ENCODE results near the gene SDR42E2.
"Not testable (repeated sequence)": the region's sequence is repeated elsewhere in the genome, so short reads cannot be mapped to it uniquely, and the experiment has no call there.

The SDR42E2 gene

GRCh38 chr16:22161999-22162655 lies at the start of gene SDR42E2:
Gene SDR42E2, plus strand, starts transcription at chr16:22162506. Its CDS starts 3,077 bp downstream, at chr16:22165583.
- in situ Hi-C loops (cut with MboI; ENCODE audit: low pct_unique_long_range_greater_than_20kb, low sequenced_read_pairs), result no loop called here
- no peak for DNase-seq

- no peak for DNase-seq
- in situ Hi-C loops (cut with MboI; ENCODE audit: low pct_unique_long_range_greater_than_20kb, low sequenced_read_pairs), result no loop called here
Measured at GRCh38 chr16:22116095-22116700, 46.1 kb upstream of the SDR42E2 start.

GRCh38 chr16:22117609-22118008 lies 44.7 kb upstream of the SDR42E2 start:
- in situ Hi-C loops (cut with MboI; ENCODE audit: low pct_unique_long_range_greater_than_20kb, low sequenced_read_pairs), result no loop called here
- DNase-seq, result no peak

- in situ Hi-C loops (cut with MboI; ENCODE audit: low pct_unique_long_range_greater_than_20kb, low sequenced_read_pairs), result no loop called here
- DNase-seq, result no peak
Measured at GRCh38 chr16:22120440-22120839, 41.9 kb upstream of the SDR42E2 start.

- no peak for DNase-seq
- in situ Hi-C loops (cut with MboI; ENCODE audit: low pct_unique_long_range_greater_than_20kb, low sequenced_read_pairs), result no loop called here
Measured at GRCh38 chr16:22122239-22122638, 40.1 kb upstream of the SDR42E2 start.

GRCh38 chr16:22123146-22123545 lies 39.2 kb upstream of the SDR42E2 start:
- in situ Hi-C loops (cut with MboI; ENCODE audit: low pct_unique_long_range_greater_than_20kb, low sequenced_read_pairs), result no loop called here
- DNase-seq, result peak; percentile 65

- DNase-seq, result no peak
- in situ Hi-C loops (cut with MboI; ENCODE audit: low pct_unique_long_range_greater_than_20kb, low sequenced_read_pairs), result no loop called here
Measured at GRCh38 chr16:22123759-22124490, 38.4 kb upstream of the SDR42E2 start.

- no peak for DNase-seq
- in situ Hi-C loops (cut with MboI; ENCODE audit: low pct_unique_long_range_greater_than_20kb, low sequenced_read_pairs), result no loop called here
Measured at GRCh38 chr16:22124583-22125284, 37.6 kb upstream of the SDR42E2 start.

- no peak for DNase-seq
- in situ Hi-C loops (cut with MboI; ENCODE audit: low pct_unique_long_range_greater_than_20kb, low sequenced_read_pairs), result no loop called here
Measured at GRCh38 chr16:22126037-22126558, 36.2 kb upstream of the SDR42E2 start.

- in situ Hi-C loops (cut with MboI; ENCODE audit: low pct_unique_long_range_greater_than_20kb, low sequenced_read_pairs); DNase-seq: not testable (repeated sequence)
Measured at GRCh38 chr16:22128537-22128936, 33.8 kb upstream of the SDR42E2 start.

GRCh38 chr16:22130528-22130927 lies 31.8 kb upstream of the SDR42E2 start:
- in situ Hi-C loops (cut with MboI; ENCODE audit: low pct_unique_long_range_greater_than_20kb, low sequenced_read_pairs), result no loop called here
- no peak for DNase-seq

GRCh38 chr16:22132801-22133200 lies 29.5 kb upstream of the SDR42E2 start:
- in situ Hi-C loops (cut with MboI; ENCODE audit: low pct_unique_long_range_greater_than_20kb, low sequenced_read_pairs), result no loop called here

GRCh38 chr16:22138482-22138881 lies 23.8 kb upstream of the SDR42E2 start:
- no peak for DNase-seq
- in situ Hi-C loops (cut with MboI; ENCODE audit: low pct_unique_long_range_greater_than_20kb, low sequenced_read_pairs), result no loop called here

More at GRCh38 chr16:22132801-22133200, 29.5 kb upstream of the SDR42E2 start:
- no peak for DNase-seq

GRCh38 chr16:22139008-22139407 lies 23.3 kb upstream of the SDR42E2 start:
- no peak for DNase-seq
- in situ Hi-C loops (cut with MboI; ENCODE audit: low pct_unique_long_range_greater_than_20kb, low sequenced_read_pairs), result no loop called here

- DNase-seq, result no peak
- in situ Hi-C loops (cut with MboI; ENCODE audit: low pct_unique_long_range_greater_than_20kb, low sequenced_read_pairs), result no loop called here
Measured at GRCh38 chr16:22139732-22140131, 22.6 kb upstream of the SDR42E2 start.

GRCh38 chr16:22141767-22142166 lies 20.5 kb upstream of the SDR42E2 start:
- peak; percentile 11 for DNase-seq
- in situ Hi-C loops (cut with MboI; ENCODE audit: low pct_unique_long_range_greater_than_20kb, low sequenced_read_pairs), result no loop called here

- in situ Hi-C loops (cut with MboI; ENCODE audit: low pct_unique_long_range_greater_than_20kb, low sequenced_read_pairs), result no loop called here
Measured at GRCh38 chr16:22144520-22144919, 17.8 kb upstream of the SDR42E2 start.

GRCh38 chr16:22147853-22148252 lies 14.5 kb upstream of the SDR42E2 start:
- in situ Hi-C loops (cut with MboI; ENCODE audit: low pct_unique_long_range_greater_than_20kb, low sequenced_read_pairs), result no loop called here
- DNase-seq, result no peak

More at GRCh38 chr16:22144520-22144919, 17.8 kb upstream of the SDR42E2 start:
- DNase-seq, result no peak

GRCh38 chr16:22151246-22151998 lies 10.9 kb upstream of the SDR42E2 start:
- in situ Hi-C loops (cut with MboI; ENCODE audit: low pct_unique_long_range_greater_than_20kb, low sequenced_read_pairs), result no loop called here

More at GRCh38 chr16:22151246-22151998, 10.9 kb upstream of the SDR42E2 start:
- DNase-seq, result no peak

Measured in KBM-7 (cell line).